ENCODE measurements around the gene NPIPA7. TPM values are rescaled to one million over a fixed set of nuclear protein-coding genes. Genes with fewer than 3 reads are reported as not detected.
"Not testable (repeated sequence)": the region's sequence is repeated elsewhere in the genome, so short reads cannot be mapped to it uniquely, and the experiment has no call there.

Gene NPIPA7
- total RNA-seq, result 0.27 TPM

DNA sequence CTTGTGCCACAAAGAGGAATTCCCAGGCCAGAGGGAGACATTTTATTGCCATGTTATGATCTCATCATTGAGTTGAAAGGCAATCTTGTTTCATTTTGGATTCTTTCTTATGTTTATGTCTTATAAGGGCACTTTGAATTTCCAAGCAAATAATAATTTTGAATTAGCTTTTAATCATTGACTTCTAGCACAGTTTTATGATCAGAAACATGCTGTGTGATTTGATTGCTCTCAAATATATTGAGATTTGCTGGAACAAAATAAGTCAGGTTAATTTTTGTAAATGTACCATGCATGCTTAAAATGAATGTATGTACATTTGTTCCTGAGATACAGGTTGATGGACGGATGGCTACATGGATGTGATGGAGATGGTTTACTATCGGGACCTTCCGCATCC, at the start of gene NPIPA7:
TSS of gene NPIPA7 (plus strand) at position 301 of the 400 bp plus-strand sequence. CDS start 105 bp downstream, outside the sequence.
- DNase-seq (ENCODE audit: low read depth in 2 of 3, low spot score in 2 of 3), result not testable (repeated sequence)

DNA sequence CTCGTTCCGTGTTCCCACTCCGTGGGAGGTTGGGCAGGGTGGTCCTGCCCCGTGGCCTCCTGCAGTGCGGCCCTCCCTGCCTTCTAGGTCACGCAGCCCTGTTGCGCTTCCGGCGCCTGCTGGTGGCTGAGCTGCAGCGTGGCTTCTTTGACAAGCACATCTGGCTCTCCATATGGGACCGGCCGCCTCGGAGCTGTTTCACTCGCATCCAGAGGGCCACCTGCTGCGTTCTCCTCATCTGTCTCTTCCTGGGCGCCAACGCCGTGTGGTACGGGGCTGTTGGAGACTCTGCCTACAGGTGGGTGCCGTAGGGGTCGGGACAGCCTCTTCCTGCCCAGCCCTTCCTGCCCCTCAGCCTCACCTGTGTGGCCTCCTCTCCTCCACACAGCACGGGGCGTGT, 47.5 kb upstream of the NPIPA7 start:
- not testable (repeated sequence) for DNase-seq (ENCODE audit: low read depth in 2 of 3, low spot score in 2 of 3)

DNA sequence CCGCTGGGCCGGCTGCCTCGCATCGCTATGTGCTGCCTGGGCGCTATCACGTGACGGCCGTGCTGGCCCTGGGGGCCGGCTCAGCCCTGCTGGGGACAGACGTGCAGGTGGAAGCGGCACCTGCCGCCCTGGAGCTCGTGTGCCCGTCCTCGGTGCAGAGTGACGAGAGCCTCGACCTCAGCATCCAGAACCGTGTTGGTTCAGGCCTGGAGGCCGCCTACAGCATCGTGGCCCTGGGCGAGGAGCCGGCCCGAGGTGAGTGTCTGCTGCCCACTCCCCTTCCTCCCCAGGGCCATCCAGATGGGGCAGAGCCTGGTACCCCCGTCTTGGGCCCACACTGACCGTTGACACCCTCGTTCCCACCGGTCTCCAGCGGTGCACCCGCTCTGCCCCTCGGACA, 21.4 kb upstream of the NPIPA7 start:
- DNase-seq (ENCODE audit: low read depth in 2 of 3, low spot score in 2 of 3), result not testable (repeated sequence)

DNA sequence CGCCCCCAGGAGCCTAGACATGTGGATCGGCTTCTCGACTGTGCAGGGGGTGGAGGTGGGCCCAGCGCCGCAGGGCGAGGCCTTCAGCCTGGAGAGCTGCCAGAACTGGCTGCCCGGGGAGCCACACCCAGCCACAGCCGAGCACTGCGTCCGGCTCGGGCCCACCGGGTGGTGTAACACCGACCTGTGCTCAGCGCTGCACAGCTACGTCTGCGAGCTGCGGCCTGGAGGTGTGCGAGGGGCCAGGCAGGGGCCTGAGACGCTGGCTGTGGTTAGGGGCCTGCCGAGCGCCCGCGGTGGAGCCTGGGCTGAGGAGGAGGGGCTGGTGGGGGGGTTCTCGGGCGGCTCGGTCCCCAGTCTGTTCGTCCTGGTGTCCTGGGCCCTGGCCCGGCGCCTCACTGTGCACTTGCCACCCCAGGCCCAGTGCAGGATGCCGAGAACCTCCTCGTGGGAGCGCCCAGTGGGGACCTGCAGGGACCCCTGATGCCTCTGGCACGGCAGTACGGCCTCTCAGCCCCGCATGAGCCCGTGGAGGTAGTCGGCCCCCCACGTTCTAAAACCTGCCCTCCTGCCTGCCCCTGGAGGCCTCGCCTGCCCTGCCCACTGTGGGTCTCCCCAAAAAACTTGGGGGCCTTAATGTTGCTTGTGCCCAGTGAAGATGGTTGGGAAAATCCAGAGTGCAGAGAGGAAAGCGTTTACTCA, 20.2 kb upstream of the NPIPA7 start:
- DNase-seq (ENCODE audit: low read depth in 2 of 3, low spot score in 2 of 3), result not testable (repeated sequence)

DNA sequence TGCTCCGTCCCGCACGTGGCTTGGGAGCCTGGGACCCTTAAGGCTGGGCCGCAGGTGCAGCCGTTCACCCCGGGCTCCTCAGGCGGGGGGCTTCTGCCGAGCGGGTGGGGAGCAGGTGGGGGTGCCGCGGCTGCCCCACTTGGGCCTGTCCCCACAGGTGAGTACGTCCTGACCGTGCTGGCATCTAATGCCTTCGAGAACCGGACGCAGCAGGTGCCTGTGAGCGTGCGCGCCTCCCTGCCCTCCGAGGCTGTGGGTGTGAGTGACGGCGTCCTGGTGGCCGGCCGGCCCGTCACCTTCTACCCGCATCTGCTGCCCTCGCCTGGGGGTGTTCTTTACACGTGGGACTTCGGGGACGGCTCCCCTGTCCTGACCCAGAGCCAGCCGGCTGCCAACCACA, 15.3 kb upstream of the NPIPA7 start:
- not testable (repeated sequence) for DNase-seq (ENCODE audit: low read depth in 2 of 3, low spot score in 2 of 3)

DNA sequence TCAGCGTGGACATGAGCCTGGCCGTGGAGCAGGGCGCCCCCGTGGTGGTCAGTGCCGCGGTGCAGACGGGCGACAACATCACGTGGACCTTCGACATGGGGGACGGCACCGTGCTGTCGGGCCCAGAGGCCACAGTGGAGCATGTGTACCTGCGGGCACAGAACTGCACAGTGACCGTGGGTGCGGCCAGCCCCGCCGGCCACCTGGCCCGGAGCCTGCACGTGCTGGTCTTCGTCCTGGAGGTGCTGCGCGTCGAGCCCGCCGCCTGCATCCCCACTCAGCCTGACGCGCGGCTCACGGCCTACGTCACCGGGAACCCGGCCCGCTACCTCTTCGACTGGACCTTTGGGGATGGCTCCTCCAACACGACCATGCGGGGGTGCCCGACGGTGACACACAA, 14.8 kb upstream of the NPIPA7 start:
- not testable (repeated sequence) for DNase-seq (ENCODE audit: low read depth in 2 of 3, low spot score in 2 of 3)

DNA sequence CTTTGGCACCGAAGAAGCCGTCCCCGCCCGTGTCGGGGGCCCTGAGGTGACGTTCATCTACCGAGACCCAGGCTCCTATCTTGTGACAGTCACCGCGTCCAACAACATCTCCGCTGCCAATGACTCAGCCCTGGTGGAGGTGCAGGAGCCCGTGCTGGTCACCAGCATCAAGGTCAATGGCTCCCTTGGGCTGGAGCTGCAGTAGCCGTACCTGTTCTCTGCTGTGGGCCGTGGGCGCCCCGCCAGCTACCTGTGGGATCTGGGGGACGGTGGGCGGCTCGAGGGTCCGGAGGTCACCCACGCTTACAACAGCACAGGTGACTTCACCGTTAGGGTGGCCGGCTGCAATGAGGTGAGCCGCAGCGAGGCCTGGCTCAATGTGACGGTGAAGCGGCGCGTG, 14.2 kb upstream of the NPIPA7 start:
- DNase-seq (ENCODE audit: low read depth in 2 of 3, low spot score in 2 of 3), result not testable (repeated sequence)

DNA sequence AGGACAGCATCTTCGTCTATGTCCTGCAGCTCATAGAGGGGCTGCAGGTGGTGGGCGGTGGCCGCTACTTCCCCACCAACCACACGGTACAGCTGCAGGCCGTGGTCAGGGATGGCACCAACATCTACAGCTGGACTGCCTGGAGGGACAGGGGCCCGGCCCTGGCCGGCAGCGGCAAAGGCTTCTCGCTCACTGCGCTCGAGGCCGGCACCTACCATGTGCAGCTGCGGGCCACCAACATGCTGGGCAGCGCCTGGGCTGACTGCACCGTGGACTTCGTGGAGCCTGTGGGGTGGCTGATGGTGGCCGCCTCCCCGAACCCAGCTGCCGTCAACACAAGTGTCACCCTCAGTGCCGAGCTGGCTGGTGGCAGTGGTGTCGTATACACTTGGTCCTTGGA, 13.6 kb upstream of the NPIPA7 start:
- DNase-seq (ENCODE audit: low read depth in 2 of 3, low spot score in 2 of 3), result not testable (repeated sequence)

DNA sequence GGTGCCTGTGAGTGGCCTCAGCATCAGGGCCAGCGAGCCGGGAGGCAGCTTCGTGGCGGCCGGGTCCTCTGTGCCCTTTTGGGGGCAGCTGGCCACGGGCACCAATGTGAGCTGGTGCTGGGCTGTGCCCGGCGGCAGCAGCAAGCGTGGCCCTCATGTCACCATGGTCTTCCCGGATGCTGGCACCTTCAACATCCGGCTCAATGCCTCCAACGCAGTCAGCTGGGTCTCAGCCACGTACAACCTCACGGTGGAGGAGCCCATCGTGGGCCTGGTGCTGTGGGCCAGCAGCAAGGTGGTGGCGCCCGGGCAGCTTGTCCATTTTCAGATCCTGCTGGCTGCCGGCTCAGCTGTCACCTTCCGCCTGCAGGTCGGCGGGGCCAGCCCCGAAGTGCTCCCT, 13.1 kb upstream of the NPIPA7 start:
- DNase-seq (ENCODE audit: low read depth in 2 of 3, low spot score in 2 of 3), result not testable (repeated sequence)

DNA sequence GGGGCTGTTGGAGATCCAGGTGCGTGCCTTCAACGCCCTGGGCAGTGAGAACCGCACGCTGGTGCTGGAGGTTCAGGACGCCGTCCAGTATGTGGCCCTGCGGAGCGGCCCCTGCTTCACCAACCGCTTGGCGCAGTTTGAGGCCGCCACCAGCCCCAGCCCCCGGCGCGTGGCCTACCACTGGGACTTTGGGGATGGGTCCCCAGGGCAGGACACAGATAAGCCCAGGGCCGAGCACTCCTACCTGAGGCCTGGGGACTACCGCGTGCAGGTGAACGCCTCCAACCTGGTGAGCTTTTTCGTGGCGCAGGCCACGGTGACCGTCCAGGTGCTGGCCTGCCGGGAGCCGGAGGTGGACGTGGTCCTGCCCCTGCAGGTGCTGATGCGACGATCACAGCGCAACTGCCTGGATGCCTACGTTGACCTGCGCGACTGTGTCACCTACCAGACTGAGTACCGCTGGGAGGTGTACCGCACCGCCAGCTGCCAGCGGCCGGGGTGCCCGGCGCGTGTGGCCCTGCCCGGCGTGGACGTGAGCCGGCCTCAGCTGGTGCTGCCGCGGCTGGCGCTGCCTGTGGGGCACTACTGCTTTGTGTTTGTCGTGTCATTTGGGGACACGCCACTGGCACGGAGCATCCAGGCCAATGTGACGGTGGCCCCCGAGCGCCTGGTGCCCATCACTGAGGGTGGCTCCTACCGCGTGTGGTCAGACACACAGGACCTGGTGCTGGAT, 12.2 kb upstream of the NPIPA7 start:
- not testable (repeated sequence) for DNase-seq (ENCODE audit: low read depth in 2 of 3, low spot score in 2 of 3)

DNA sequence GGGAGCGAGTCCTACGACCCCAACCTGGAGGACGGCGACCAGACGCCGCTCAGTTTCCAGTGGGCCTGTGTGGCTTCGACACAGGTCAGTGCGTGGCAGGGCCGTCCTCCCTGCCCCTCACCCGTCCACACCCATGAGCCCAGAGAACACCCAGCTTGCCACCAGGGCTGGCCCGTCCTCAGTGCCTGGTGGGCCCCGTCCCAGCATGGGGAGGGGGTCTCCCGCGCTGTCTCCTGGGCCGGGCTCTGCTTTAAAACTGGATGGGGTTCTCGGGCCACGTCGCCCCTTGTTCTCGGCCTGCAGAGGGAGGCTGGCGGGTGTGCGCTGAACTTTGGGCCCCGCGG, 11.7 kb upstream of the NPIPA7 start:
- DNase-seq (ENCODE audit: low read depth in 2 of 3, low spot score in 2 of 3), result not testable (repeated sequence)

DNA sequence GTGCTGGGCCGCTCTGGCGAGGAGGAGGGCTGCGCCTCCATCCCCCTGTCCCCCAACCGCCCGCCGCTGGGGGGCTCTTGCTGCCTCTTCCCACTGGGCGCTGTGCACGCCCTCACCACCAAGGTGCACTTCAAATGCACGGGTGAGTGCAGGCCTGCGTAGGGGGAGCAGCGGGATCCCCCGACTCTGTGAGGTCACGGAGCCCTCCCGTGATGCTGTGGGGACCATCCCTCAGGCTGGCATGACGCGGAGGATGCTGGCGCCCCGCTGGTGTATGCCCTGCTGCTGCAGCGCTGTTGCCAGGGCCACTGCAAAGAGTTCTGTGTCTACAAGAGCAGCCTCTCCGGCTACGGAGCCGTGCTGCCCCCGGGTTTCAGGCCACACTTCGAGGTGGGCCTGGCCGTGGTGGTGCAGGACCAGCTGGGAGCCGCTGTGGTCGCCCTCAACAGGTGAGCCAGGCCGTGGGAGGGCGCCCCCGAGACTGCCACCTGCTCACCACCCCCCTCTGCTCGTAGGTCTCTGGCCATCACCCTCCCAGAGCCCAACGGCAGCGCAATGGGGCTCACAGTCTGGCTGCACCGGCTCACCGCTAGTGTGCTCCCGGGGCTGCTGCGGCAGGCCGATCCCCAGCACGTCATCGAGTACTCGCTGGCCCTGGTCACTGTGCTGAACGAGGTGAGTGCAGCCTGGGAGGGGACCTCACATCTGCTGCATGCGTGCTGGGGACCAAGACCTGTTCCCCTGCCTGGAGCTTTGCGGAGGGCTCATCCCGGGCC, 9.7 kb upstream of the NPIPA7 start:
- DNase-seq (ENCODE audit: low read depth in 2 of 3, low spot score in 2 of 3), result not testable (repeated sequence)

DNA sequence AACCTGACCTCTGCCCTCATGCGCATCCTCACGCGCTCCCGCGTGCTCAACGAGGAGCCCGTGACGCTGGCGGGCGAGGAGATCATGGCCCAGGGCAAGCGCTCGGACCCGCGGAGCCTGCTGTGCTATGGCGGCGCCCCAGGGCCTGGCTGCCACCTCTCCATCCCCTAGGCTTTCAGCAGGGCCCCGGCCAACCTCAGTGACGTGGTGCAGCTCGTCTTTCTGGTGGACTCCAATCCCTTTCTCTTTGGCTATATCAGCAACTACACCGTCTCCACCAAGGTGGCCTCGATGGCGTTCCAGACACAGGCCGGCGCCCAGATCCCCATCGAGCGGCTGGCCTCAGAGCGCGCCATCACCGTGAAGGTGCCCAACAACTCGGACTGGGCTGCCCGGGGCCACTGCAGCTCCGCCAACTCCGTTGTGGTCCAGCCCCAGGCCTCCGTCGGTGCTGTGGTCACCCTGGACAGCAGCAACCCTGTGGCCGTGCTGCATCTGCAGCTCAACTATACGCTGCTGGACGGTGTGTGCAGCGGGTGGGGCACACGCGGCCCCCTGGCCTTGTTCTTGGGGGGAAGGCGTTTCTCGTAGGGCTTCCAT, 7.7 kb upstream of the NPIPA7 start:
- not testable (repeated sequence) for DNase-seq (ENCODE audit: low read depth in 2 of 3, low spot score in 2 of 3)

DNA sequence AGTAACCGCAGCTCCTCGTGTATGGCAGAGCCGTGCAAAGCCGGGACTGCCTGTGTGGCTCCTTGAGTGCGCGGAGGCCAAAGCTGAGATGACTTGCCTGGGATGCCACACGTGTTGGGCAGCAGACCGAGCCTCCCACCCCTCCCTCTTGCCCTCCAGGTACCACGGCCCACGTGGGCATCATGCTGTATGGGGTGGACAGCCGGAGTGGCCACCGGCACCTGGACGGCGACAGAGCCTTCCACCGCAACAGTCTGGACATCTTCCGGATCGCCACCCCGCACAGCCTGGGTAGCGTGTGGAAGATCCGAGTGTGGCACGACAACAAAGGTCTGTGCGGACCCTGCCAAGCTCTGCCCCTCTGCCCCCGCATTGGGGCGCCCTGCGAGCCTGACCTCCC, 4.7 kb upstream of the NPIPA7 start:
- not testable (repeated sequence) for DNase-seq (ENCODE audit: low read depth in 2 of 3, low spot score in 2 of 3)

DNA sequence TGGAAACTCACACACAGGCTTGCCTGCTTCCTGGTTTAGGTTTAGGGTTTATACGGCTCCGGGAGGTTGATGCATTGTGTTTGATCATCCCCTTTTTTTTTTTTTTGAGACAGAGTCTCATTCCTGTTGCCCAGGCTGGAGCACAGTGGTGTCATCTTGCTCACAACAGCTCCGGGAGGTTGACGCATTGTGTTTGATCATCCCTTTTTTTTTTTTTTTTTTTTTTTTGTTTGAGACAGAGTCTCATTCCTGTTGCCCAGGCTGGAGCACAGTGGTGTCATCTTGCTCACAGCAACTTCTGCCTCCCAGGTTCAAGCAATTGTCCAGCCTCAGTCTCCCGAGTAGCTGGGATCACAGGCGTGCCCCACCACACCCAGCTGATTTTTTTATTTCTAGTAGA, 20.7 kb downstream of the NPIPA7 start:
- DNase-seq (ENCODE audit: low read depth in 2 of 3, low spot score in 2 of 3), result not testable (repeated sequence)

DNA sequence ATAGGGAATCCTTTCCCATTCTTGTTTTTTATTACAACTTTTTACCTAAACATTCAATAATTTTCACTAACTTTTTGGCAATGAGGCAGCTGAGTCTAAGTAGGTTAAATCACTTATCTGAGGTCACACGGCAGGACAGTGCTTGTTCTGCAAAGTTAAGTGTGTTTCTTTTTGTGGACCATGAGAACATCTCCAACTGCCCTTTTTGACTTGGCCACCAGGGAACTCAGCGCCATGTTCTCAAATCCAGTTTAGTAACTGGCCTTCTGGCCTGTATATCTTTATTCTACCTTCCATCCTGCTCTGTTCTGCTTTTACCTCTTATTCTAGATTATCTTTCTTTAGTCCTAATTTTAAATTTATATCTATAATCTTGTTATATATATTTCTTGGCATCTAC, 23.4 kb downstream of the NPIPA7 start:
- not testable (repeated sequence) for DNase-seq (ENCODE audit: low read depth in 2 of 3, low spot score in 2 of 3)

DNA sequence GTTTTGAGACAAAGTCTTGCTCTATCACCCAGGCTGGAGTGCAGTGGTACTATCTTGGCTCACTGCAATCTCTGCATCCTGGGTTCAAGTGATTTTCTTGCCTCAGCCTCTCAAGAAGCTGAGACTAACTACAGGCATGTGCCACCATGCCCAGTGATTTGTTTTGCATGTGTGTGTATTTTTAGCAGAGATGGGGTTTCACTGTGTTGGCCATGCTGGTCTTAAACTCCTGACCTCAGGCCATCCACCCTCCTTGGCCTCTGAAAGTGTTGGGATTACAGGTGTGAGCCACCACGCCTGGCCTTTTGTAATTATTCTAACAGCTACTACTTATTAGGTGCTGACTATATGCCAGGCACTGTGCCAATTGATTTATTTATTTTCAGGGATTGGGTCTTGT, 25.3 kb downstream of the NPIPA7 start:
- not testable (repeated sequence) for DNase-seq (ENCODE audit: low read depth in 2 of 3, low spot score in 2 of 3)

DNA sequence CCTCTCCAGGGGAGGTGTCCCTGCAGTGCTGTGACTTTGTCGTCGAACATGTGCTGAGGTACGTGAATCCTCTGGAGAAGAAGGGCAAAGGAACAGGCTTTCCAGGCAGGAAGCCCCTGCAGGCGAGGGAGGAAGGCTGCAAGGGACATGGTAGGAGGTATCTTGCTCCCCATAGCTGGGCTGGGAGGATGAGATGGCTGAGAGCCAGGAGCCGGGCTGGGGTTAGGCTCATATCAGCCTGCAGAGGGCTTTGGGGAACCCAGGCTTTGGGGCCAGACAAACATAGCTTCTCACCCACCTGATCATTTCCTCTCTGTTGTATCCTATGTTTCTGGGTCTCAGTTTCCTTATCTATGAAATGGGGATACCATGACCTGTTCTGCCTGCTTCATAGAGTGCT, 26.5 kb downstream of the NPIPA7 start:
- DNase-seq (ENCODE audit: low read depth in 2 of 3, low spot score in 2 of 3), result not testable (repeated sequence)

DNA sequence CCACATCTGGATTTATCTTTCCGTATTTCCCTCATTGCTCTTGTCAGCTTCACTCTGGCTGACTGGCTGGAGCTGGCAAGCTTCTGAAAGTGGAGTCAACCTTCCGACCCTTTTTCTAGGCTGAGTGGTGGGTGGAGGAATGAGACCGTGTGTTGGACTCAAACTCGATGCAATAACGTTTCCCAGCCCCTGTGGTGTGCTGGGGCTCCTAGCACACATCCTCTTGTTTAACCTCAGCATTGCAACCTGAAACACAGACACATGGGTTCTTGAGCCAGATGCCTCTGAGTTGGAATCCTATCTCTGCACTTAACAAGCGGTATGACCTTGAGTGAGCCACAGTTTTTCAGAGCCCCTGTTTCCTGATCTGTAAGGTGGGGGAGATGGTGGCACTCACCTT, 29.5 kb downstream of the NPIPA7 start:
- DNase-seq (ENCODE audit: low read depth in 2 of 3, low spot score in 2 of 3), result not testable (repeated sequence)

DNA sequence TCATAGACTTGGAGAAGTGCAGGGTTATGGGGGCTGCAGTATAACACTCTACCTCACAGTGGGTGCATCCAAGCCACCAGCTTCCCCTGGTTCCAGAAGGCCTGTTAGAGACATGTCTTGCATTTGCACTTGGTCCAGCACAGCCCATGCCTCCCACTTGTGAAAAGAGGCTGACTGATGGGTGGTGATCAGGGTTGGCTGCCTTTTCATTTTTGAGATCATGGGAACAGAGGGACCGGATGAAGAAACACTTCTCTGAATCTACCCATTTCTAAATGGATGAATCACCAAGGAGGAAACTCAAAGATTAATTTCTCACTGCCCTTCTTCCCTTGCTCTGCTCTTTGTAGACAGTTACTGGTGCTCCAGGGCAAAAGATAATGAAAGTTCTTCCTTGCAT, 34.8 kb downstream of the NPIPA7 start:
- DNase-seq (ENCODE audit: low read depth in 2 of 3, low spot score in 2 of 3), result not testable (repeated sequence)

DNA sequence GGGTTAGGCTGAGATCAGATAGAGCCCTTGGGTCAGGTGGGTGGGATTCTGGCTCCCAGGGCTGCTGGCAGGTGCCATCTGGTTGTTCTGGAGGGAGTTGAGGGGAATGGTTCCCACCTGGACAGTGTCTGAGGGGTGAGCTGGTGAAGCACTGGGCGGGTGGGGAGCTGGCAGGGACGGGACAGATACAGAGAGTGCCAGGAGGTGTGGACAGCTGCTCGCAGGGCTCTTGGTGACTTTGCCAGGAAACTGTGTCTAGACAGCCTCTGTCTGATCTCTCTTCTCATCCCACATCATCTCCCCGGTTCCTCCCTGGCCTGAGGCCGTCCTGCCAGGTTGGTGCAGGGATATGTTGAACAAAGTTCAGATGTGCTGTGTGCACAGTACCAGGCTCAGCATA, 38.1 kb downstream of the NPIPA7 start:
- DNase-seq (ENCODE audit: low read depth in 2 of 3, low spot score in 2 of 3), result not testable (repeated sequence)

Data from hematopoietic multipotent progenitor cell (in vitro differentiated cells).